H1 (cell line): ENCODE results near the gene CBL. TPM values are rescaled to one million over a fixed set of nuclear protein-coding genes. Genes with fewer than 3 reads are reported as not detected.

ENCODE experiments used
- CTCF ChIA-PET: fragments of 300-600 bp; sonication (Branson Sonifier 250); formaldehyde crosslinking; loops from one replicate; lab custom pipeline; 2021; ENCODE audit not compliant: partially characterized antibody; lab: Charles Lee
- POLR2A ChIA-PET: fragments of 300-600 bp; sonication (Branson Sonifier 250); formaldehyde crosslinking; loops from one replicate; lab custom pipeline; 2021; ENCODE audit warnings: inconsistent platforms; ENCODE audit not compliant: partially characterized antibody; lab: Charles Lee
- DNase-seq, 2 experiments: peaks; one replicate each; pipeline versions ENCODE4 v3.0.0 to v3.0.0-alpha.2; 2010 to 2022; ENCODE audit warnings: low spot score in 2 of 2, low read depth in 1 of 2, mixed read lengths in 1 of 2
- FAIRE-seq: peaks from 2 replicates; lab custom pipeline; 2011; peaks lifted over from hg19 to GRCh38; lab: Jason Lieb, UNC
- H2AFZ ChIP-seq: 2 replicates; pipeline ENCODE4 v1.8.1; 2012; ENCODE audit warnings: low read length, inconsistent platforms
- H2AK5ac ChIP-seq: 2 replicates; pipeline ENCODE4 v1.6.1; 2013; ENCODE audit warnings: low read depth, low read length
- H2BK120ac ChIP-seq: replicated peaks from 2 replicates; pipeline ENCODE3; 2013; ENCODE audit warnings: low read depth, low read length, inconsistent platforms
- H2BK12ac ChIP-seq: 2 replicates; pipeline ENCODE4 v1.6.1; 2013; ENCODE audit warnings: low read depth, low read length
- H2BK15ac ChIP-seq: 2 replicates; pipeline ENCODE4 v1.6.1; 2013; ENCODE audit warnings: low read length
- H2BK20ac ChIP-seq: 2 replicates; pipeline ENCODE4 v1.6.1; 2013; ENCODE audit warnings: low read length
- H2BK5ac ChIP-seq: 2 replicates; pipeline ENCODE4 v1.6.1; 2013; ENCODE audit warnings: low read depth, low read length
- H3K14ac ChIP-seq: 2 replicates; pipeline ENCODE4 v1.6.1; 2013; ENCODE audit warnings: inconsistent platforms; ENCODE audit not compliant: insufficient read length
- H3K18ac ChIP-seq: 2 replicates; pipeline ENCODE4 v1.6.1; 2013; ENCODE audit warnings: low read length; ENCODE audit errors: extremely low read depth
- H3K23ac ChIP-seq: 2 replicates; pipeline ENCODE4 v1.6.1; 2013; ENCODE audit warnings: inconsistent platforms; ENCODE audit not compliant: insufficient read length
- H3K23me2 ChIP-seq: 2 replicates; pipeline ENCODE4 v1.6.1; 2013; ENCODE audit warnings: low read depth, low read length
- H3K27ac ChIP-seq: 2 replicates; pipeline ENCODE4 v1.6.1; 2011; ENCODE audit warnings: low read depth, low read length, inconsistent platforms
- H3K27me3 ChIP-seq, 4 experiments: replicated peaks in 1 of 4; 1 replicate in 1 of 4; 2 replicates in 3 of 4; pipeline versions ENCODE4 v1.6.1 to v1.8.1; 2011 to 2013; ENCODE audit warnings: low read length in 3 of 4, mild to moderate bottlenecking in 3 of 4, inconsistent platforms in 2 of 4, mixed read lengths in 2 of 4, moderate library complexity in 1 of 4; ENCODE audit not compliant: control insufficient read depth in 3 of 4, insufficient read depth in 3 of 4; ENCODE audit errors: extremely low read depth in 1 of 4
- H3K36me3 ChIP-seq, 4 experiments: 2 replicates each; pipeline versions ENCODE4 v1.6.1 to v1.8.1; 2011 to 2013; ENCODE audit warnings: mild to moderate bottlenecking in 4 of 4, low read length in 3 of 4, moderate library complexity in 2 of 4, control low read depth in 1 of 4, inconsistent platforms in 1 of 4; ENCODE audit not compliant: insufficient read depth in 4 of 4, control insufficient read depth in 2 of 4
- H3K4ac ChIP-seq: replicated peaks from 2 replicates; pipeline ENCODE3; 2013; ENCODE audit warnings: low read length, low read depth, mixed read lengths, inconsistent platforms; ENCODE audit not compliant: insufficient read length
- H3K4me1 ChIP-seq, 4 experiments: replicated peaks in 1 of 4; 1 replicate in 1 of 4; 2 replicates in 3 of 4; pipeline versions ENCODE4 v1.6.1 to v1.8.1; 2011 to 2013; ENCODE audit warnings: low read length in 3 of 4, inconsistent platforms in 2 of 4, mixed read lengths in 1 of 4; ENCODE audit not compliant: insufficient read depth in 4 of 4, control insufficient read depth in 3 of 4
- H3K4me2 ChIP-seq, 2 experiments: 2 replicates each; pipeline versions ENCODE4 v1.6.1 to v1.8.1; 2011 to 2013; ENCODE audit warnings: low read depth in 2 of 2, low read length in 2 of 2, control low read depth in 1 of 2, inconsistent platforms in 1 of 2, mild to moderate bottlenecking in 1 of 2; ENCODE audit not compliant: insufficient read depth in 1 of 2
- H3K4me3 ChIP-seq, 4 experiments: fragments of 200-600, 300-600 bp in 1 of 4; sonication (generic), shearing (Covaris generic), sonication (Bioruptor Twin) in 1 of 4; 2 replicates each; pipeline versions ENCODE4 v1.5.1 to v1.8.1; 2011 to 2016; ENCODE audit warnings: low read length in 4 of 4, low read depth in 3 of 4, control low read depth in 2 of 4, inconsistent platforms in 2 of 4, mild to moderate bottlenecking in 2 of 4, mixed read lengths in 1 of 4, moderate library complexity in 1 of 4; ENCODE audit not compliant: insufficient read depth in 2 of 4; ENCODE audit errors: extremely low read depth in 1 of 4
- H3K56ac ChIP-seq: replicated peaks from 2 replicates; pipeline ENCODE3; 2013; ENCODE audit warnings: low read depth, mild to moderate bottlenecking, mixed read lengths, low read length, inconsistent platforms; ENCODE audit not compliant: insufficient read length
- H3K79me1 ChIP-seq: 2 replicates; pipeline ENCODE4 v1.6.1; 2013; ENCODE audit warnings: low read depth, low read length, control low read depth
- H3K79me2 ChIP-seq, 2 experiments: 2 replicates each; pipeline versions ENCODE4 v1.6.1 to v1.8.1; 2012 to 2013; ENCODE audit warnings: low read length in 2 of 2, mild to moderate bottlenecking in 2 of 2, inconsistent platforms in 1 of 2; ENCODE audit not compliant: insufficient read depth in 2 of 2, control insufficient read depth in 1 of 2
- H3K9ac ChIP-seq, 4 experiments: replicated peaks in 1 of 4; 1 replicate in 1 of 4; 2 replicates in 3 of 4; pipeline versions ENCODE4 v1.6.1 to v1.8.1; 2011 to 2013; ENCODE audit warnings: low read depth in 3 of 4, low read length in 3 of 4, control low read depth in 2 of 4, mild to moderate bottlenecking in 2 of 4, moderate library complexity in 2 of 4, inconsistent platforms in 1 of 4; ENCODE audit errors: extremely low read depth in 1 of 4
- H3K9me3 ChIP-seq, 2 experiments: 2 replicates each; pipeline versions ENCODE4 v1.6.1 to v1.8.1; 2012 to 2013; ENCODE audit warnings: mild to moderate bottlenecking in 2 of 2, moderate library complexity in 2 of 2, control low read depth in 1 of 2, inconsistent platforms in 1 of 2, low read depth in 1 of 2, low read length in 1 of 2, mixed read lengths in 1 of 2; ENCODE audit not compliant: insufficient read depth in 2 of 2
- H4K20me1 ChIP-seq, 2 experiments: replicated peaks in 1 of 2; 2 replicates each; pipeline versions ENCODE3 to v1.8.1; 2011 to 2013; ENCODE audit warnings: inconsistent platforms in 2 of 2, low read length in 2 of 2, mild to moderate bottlenecking in 1 of 2; ENCODE audit not compliant: insufficient read depth in 2 of 2, control insufficient read depth in 1 of 2
- H4K5ac ChIP-seq: 2 replicates; pipeline ENCODE4 v1.6.1; 2013; ENCODE audit warnings: low read length, low read depth, mixed read lengths, inconsistent platforms; ENCODE audit not compliant: insufficient read length
- H4K8ac ChIP-seq: 2 replicates; pipeline ENCODE4 v1.8.0; 2013; ENCODE audit warnings: mild to moderate bottlenecking, moderate library complexity, low read length, inconsistent platforms; ENCODE audit not compliant: insufficient read depth; ENCODE audit errors: extremely low read depth
- H4K91ac ChIP-seq: replicated peaks from 2 replicates; pipeline ENCODE3; 2013; ENCODE audit warnings: low read length, mixed read lengths, inconsistent platforms; ENCODE audit not compliant: insufficient read length
- CBX5 ChIP-seq: fragments of 300-800, 300-1000 bp; sonication (generic); IDR thresholded peaks from 2 replicates; pipeline ENCODE4 v1.7.1; 2016; ENCODE audit warnings: antibody characterized with exemption, low read length, low read depth
- SAP30 ChIP-seq: fragments of 300-600 bp; sonication (generic); IDR thresholded peaks from 2 replicates; pipeline ENCODE4 v1.7.1; 2012; ENCODE audit warnings: low read length, moderate library complexity, mild to moderate bottlenecking, inconsistent platforms; ENCODE audit not compliant: insufficient read depth, insufficient replicate concordance
- SIX5 ChIP-seq: IDR thresholded peaks from 2 replicates; pipeline ENCODE4 v1.6.1; 2011; ENCODE audit warnings: mild to moderate bottlenecking, low read depth, low read length
- TAF7 ChIP-seq: optimal IDR thresholded peaks from 2 replicates; pipeline ENCODE3; 2011; ENCODE audit warnings: low read depth, mild to moderate bottlenecking, inconsistent platforms, low read length, moderate library complexity, borderline replicate concordance
- WGBS, 2 experiments: shearing (Covaris generic) in 1 of 2; methylation state at CpG; one replicate each; pipeline versions ENCODE4 v1.1.6 to v1.1.7; 2013 to 2015; ENCODE audit warnings: low lambda C conversion rate in 2 of 2, mixed read lengths in 2 of 2, inconsistent platforms in 1 of 2, low coverage in 1 of 2, missing lambda C conversion rate in 1 of 2; ENCODE audit not compliant: insufficient replicate concordance in 2 of 2, insufficient coverage in 1 of 2, insufficient read length in 1 of 2; ENCODE audit errors: extremely low coverage in 1 of 2, missing lambda C conversion rate in 1 of 2; 5-methylcytosine and 5-hydroxymethylcytosine counted together
- polyA plus RNA-seq, 7 experiments: library from polyadenylated mRNA; depleted of rRNA in 3 of 7; stranded (reverse) in 5 of 7; unstranded in 2 of 7; fragments of >200 nt in 5 of 7; fragments of 200-250 nt in 2 of 7; gene quantifications; 1 replicate in 5 of 7; 2 replicates in 1 of 7; 4 replicates in 1 of 7; pipeline versions ENCODE4 v1.2.1 to v1.2.3, GENCODE V29; 2011 to 2013; ENCODE audit warnings: missing spikeins in 2 of 7, mixed read lengths in 2 of 7
- total RNA-seq: library from RNA; stranded (reverse); fragmentation: NEBNext Ultra II Directional; extraction: Animal tissue kit (Norgen Biotek cat#: 25700); gene quantifications from 2 replicates; pipeline ENCODE4 v1.2.1, GENCODE V29; 2021
- TF ChIP-seq, protein P1 (sequence below): IDR thresholded peaks from 2 replicates; pipeline ENCODE4 v1.6.1; 2011; ENCODE audit warnings: low read length, improper control_type of control experiment

The CBL gene
- total and polyA plus RNA-seq, 2 of the 8 experiments (the other 6 are each of a cell fraction or from before 2014, with no cell fraction given) = 23.1 to 57.8 TPM

DNA sequence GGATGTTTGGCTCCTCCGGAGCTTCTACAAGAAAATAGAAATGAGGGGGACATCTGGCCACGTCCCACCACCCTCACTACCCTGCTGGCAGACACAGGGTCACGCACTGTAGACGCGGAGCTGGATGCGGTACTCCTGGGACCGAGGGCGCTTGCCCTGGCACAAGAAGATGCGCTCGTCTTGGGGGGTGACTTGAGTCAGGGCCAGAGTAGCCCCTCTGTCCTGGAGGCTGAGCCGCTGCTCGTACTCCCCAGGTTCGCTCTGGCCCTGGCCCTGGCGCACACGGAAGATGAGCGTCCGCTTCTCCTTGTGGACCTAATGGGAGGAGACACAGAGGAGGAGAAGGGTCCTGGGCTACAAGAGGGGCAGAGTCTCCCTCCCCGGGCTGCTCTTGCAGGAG, 108.6 kb downstream of the CBL start:
- Histone ChIP-seq H3K27ac (no peak overlapping the region), H4K20me1 (peaks cover 2 to 4% of the 10 kb centered on the region in 2 experiments)

More for the DNA sequence above, 108.6 kb downstream of the CBL start:
- ChIA-PET CTCF (interaction anchor here (0.7 to 16.8 kb wide), 11 partner anchors 8 to 169 kb away, joined by 3 to 415 read pairs (median 4); partner anchors contain the start of genes C1QTNF5, MFRP and RNF26), POLR2A (interaction anchor here (0.9 to 5.4 kb wide), 9 partner anchors 7 to 230 kb away, joined by 3 to 44 read pairs (median 4); partner anchors contain the start of genes ABCG4, HMBS and RNF26)
- TF ChIP-seq SAP30 = no peak
- TF ChIP-seq, protein P1, sequence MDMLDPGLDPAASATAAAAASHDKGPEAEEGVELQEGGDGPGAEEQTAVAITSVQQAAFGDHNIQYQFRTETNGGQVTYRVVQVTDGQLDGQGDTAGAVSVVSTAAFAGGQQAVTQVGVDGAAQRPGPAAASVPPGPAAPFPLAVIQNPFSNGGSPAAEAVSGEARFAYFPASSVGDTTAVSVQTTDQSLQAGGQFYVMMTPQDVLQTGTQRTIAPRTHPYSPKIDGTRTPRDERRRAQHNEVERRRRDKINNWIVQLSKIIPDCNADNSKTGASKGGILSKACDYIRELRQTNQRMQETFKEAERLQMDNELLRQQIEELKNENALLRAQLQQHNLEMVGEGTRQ = no peak
- TF ChIP-seq TAF7 = no peak
- TF ChIP-seq SIX5 = no peak
- TF ChIP-seq CBX5 = no peak
- no peak for DNase-seq
- no peak for FAIRE-seq
- no peak overlapping the region for H4K5ac ChIP-seq
- H3K18ac ChIP-seq = no peak overlapping the region; the same call in 1 of the 2 replicates
- H3K79me2 ChIP-seq = no peaks in the 10 kb centered on the region
- no peak overlapping the region; the same call in 1 of the 2 replicates for H4K8ac ChIP-seq
- H3K4me2 ChIP-seq = peak overlapping the region; percentile 97
- H2BK15ac ChIP-seq = no peak overlapping the region
- H2BK5ac ChIP-seq = 0 out of 2 replicates have a peak overlapping the region, but pooled peaks have one; percentile 71
- no peak overlapping the region for H2BK20ac ChIP-seq
- H2AK5ac ChIP-seq = no peak overlapping the region
- H3K4me1 ChIP-seq = peaks cover 7 to 44% (median 39%) of the 10 kb centered on the region in 4 experiments
- H2BK12ac ChIP-seq = no peak overlapping the region; the same call in 1 of the 2 replicates
- WGBS, 2 experiments = 82% methylated on average over 18 of the region's 18 CpGs; no CpG with 5 or more reads in 1 of the 2 experiments
- H3K9me3 ChIP-seq = no peaks in the 10 kb centered on the region
- H4K91ac ChIP-seq = no peak overlapping the region
- no peak overlapping the region for H3K9ac ChIP-seq
- no peaks in the 10 kb centered on the region for H3K79me1 ChIP-seq
- peaks cover 27% of the 10 kb centered on the region for H3K23me2 ChIP-seq
- H3K4ac ChIP-seq = peak overlapping the region; percentile 69
- H3K56ac ChIP-seq = no peak overlapping the region
- peaks cover 0 to 7% (median 2%) of the 10 kb centered on the region in 4 experiments; a peak in 4 of 8 replicates for H3K36me3 ChIP-seq
- H2BK120ac ChIP-seq = no peak overlapping the region
- no peak overlapping the region for H3K23ac ChIP-seq
- H3K4me3 ChIP-seq = peak overlapping the region in 3 of 4 experiments; percentile 55 to 77 (median 67); a peak in 6 of 8 replicates
- H3K27me3 ChIP-seq = peaks cover 5 to 46% (median 36%) of the 10 kb centered on the region in 4 experiments
- no peak overlapping the region for H3K14ac ChIP-seq
- H2AFZ ChIP-seq = peak overlapping the region; percentile 36; the same call in 1 of the 2 replicates
